BJ (cell line): ENCODE results near the gene TTC8. TPM values are rescaled to one million over a fixed set of nuclear protein-coding genes. Genes with fewer than 3 reads are reported as not detected.

Experiments
- CTCF ChIA-PET: fragments of 350-600 bp; formaldehyde crosslinking; extraction: SDS; loops from one replicate; lab custom pipeline; 2021; ENCODE audit warnings: antibody characterized with exemption, inconsistent platforms; lab: Yijun Ruan, JAX
- POLR2A ChIA-PET: fragments of 300-600 bp; sonication (Branson Sonifier 250); formaldehyde crosslinking; extraction: SDS; loops from one replicate; lab custom pipeline; 2021; ENCODE audit warnings: antibody characterized with exemption; lab: Charles Lee
- DNase-seq: peaks from one replicate; pipeline ENCODE4 v3.0.0-alpha.2; 2011; ENCODE audit warnings: low read depth
- H3K27me3 ChIP-seq: 2 replicates; pipeline ENCODE4 v1.6.0; 2011; ENCODE audit warnings: low read length; ENCODE audit not compliant: control insufficient read depth, insufficient read depth
- H3K36me3 ChIP-seq: 2 replicates; pipeline ENCODE4 v1.5.1; 2011; ENCODE audit warnings: low read length; ENCODE audit not compliant: control insufficient read depth, insufficient read depth
- H3K4me3 ChIP-seq: 2 replicates; pipeline ENCODE4 v1.5.1; 2011; ENCODE audit warnings: low read depth, mild to moderate bottlenecking, control low read depth, low read length
- polyA plus RNA-seq: library from polyadenylated mRNA; depleted of rRNA; stranded (reverse); fragments of >200 nt; gene quantifications from 2 replicates; pipeline ENCODE4 v1.2.3, GENCODE V29; 2011
- TF ChIP-seq, protein P1 (sequence below): IDR thresholded peaks from 2 replicates; pipeline ENCODE4 v1.5.1; 2011; ENCODE audit warnings: low read depth, mild to moderate bottlenecking, control low read depth, inconsistent platforms, low read length, moderate library complexity; ENCODE audit not compliant: insufficient read depth

TTC8 gene
- polyA plus RNA-seq, 1 experiment: 43.7 TPM

DNA sequence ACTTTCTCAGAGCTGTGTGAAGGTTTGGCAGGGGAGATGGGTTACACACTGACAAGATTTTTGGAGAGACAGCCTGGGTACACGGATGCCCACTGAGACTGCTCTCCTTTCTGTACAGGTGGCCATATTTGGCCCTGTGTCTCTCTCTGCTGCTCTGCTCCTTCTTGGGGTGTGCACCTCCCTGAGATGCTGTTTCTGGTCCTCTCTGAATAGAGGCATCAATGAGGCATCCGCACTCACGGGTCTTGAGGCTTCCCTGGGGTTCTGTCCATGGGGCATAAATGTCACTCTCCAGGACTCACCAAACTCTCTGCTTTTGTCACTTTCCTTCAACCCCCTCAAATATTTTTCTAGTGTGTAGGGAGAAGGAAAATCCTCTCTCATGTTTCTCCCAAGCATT lies 77.5 kb downstream of the TTC8 start:
- no peak overlapping the region for H3K4me3 ChIP-seq
- CTCF ChIA-PET: no interaction called here
- TF ChIP-seq, protein P1, sequence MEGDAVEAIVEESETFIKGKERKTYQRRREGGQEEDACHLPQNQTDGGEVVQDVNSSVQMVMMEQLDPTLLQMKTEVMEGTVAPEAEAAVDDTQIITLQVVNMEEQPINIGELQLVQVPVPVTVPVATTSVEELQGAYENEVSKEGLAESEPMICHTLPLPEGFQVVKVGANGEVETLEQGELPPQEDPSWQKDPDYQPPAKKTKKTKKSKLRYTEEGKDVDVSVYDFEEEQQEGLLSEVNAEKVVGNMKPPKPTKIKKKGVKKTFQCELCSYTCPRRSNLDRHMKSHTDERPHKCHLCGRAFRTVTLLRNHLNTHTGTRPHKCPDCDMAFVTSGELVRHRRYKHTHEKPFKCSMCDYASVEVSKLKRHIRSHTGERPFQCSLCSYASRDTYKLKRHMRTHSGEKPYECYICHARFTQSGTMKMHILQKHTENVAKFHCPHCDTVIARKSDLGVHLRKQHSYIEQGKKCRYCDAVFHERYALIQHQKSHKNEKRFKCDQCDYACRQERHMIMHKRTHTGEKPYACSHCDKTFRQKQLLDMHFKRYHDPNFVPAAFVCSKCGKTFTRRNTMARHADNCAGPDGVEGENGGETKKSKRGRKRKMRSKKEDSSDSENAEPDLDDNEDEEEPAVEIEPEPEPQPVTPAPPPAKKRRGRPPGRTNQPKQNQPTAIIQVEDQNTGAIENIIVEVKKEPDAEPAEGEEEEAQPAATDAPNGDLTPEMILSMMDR: no peak
- no peaks in the 10 kb centered on the region for H3K36me3 ChIP-seq
- H3K27me3 ChIP-seq: no peaks in the 10 kb centered on the region
- no peak for DNase-seq
- POLR2A ChIA-PET: no interaction called here

DNA sequence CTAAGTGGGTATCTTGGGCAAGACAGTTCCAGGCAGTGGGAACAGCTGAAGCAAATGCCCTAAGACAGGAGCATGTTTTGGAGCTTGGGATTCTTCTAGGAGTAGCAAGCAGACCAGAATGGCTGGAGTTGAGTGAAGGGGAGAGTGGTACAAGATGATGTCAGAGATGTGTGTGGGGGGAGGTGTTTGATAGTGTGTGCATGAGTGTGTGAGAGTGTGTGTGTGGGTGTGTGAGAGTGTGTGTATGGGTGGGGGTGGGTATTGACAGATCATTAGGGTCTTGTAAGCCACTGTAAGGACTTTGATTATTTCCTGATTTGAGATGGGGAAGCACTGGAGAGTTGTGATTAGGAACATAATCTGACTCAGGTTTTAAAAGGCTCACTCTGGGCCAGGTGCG lies 78.4 kb downstream of the TTC8 start:
- POLR2A ChIA-PET: no interaction called here
- Histone ChIP-seq H3K4me3 (no peak overlapping the region), H3K36me3 (no peaks in the 10 kb centered on the region), H3K27me3 (no peaks in the 10 kb centered on the region)
- no peak for DNase-seq
- TF ChIP-seq, protein P1: no peak
- CTCF ChIA-PET: no interaction called here

DNA sequence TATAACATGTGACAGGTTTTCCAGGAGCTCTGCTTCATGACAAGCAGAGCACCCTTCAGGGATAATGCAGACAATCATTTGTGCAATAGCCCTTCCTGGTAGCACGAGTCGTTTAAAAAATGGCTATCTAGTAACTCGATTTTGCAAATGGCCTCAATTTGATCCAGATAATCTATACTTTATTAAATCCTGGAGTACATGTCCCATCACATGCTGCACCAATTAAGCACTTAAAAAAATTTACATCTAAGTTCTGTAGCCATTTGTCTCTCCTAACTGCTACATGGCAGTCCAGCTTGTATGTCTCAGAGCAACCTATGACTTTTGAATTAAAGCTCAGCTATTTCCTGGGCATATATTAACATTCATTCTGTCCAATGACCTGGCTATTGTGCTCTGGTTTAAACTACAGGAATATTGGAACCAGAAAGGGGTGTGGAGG lies 79.8 kb downstream of the TTC8 start:
- Histone ChIP-seq H3K27me3 (no peaks in the 10 kb centered on the region), H3K4me3 (no peak overlapping the region), H3K36me3 (no peaks in the 10 kb centered on the region)
- TF ChIP-seq, protein P1: no peak
- POLR2A ChIA-PET: no interaction called here
- CTCF ChIA-PET: no interaction called here
- no peak for DNase-seq

DNA sequence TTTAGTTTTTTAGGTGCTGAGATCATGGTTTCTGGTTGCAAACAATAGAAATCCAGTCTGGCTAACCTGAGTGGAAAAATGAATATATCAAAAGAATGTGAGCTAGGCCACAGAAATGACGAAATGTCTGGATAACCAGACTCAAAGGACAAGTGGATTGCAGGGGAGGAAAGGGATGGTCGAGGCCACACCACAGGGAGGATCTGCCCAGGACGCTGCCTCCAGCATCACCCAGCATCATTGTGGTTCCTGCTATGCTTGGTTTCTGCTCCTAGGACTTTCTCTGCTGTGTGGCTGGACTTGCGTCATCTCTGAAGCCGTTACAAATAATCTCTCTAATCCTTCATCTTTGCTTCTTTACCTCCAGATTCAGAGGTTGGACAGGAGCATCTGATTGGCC lies 80.4 kb downstream of the TTC8 start:
- TF ChIP-seq, protein P1: no peak
- POLR2A ChIA-PET: no interaction called here
- CTCF ChIA-PET: no interaction called here
- Histone ChIP-seq H3K36me3 (no peaks in the 10 kb centered on the region), H3K27me3 (no peaks in the 10 kb centered on the region), H3K4me3 (no peak overlapping the region)
- no peak for DNase-seq

DNA sequence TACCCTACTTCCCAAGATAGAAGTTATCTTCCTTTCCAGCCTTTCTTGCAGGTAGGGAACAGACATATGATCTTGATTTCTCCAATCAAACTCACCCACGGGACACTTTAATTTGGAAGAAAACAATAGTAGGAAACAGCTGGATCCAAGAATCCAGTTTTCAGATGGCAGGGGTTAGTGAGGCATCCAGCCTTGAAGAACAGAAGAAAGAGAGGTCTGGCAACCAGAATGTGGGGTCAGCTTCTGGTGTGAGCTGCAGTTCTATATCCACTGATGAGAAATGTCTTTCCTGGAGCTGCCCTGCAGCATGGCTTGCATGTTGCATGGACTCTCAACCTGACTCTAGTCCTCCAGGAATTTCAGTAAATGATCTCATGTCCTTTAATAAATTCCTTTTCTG lies 83.8 kb downstream of the TTC8 start:
- TF ChIP-seq, protein P1: no peak
- no peak for DNase-seq
- ChIA-PET POLR2A (no interaction called here), CTCF (no interaction called here)
- Histone ChIP-seq H3K27me3 (no peaks in the 10 kb centered on the region), H3K4me3 (no peak overlapping the region), H3K36me3 (no peaks in the 10 kb centered on the region)
